SK-N-SH (cell line): ENCODE results near the gene SKP2. TPM values are rescaled to one million over a fixed set of nuclear protein-coding genes. Genes with fewer than 3 reads are reported as not detected.

Experiments used
- CTCF ChIA-PET: fragments of 300-600, 350-600 bp; formaldehyde crosslinking; extraction: SDS; loops from one replicate; lab custom pipeline; 2021; lab: Yijun Ruan, JAX
- POLR2A ChIA-PET: fragments of 350-600 bp; sonication (Branson Sonifier 250); formaldehyde crosslinking; extraction: SDS; loops from one replicate; lab custom pipeline; 2020; ENCODE audit warnings: antibody characterized with exemption, inconsistent platforms; lab: Yijun Ruan, JAX
- DNase-seq: peaks from one replicate; pipeline ENCODE4 v3.0.0; 2012
- H2AFZ ChIP-seq: fragments of 200-600 bp; sonication (generic); 2 replicates; pipeline ENCODE4 v1.8.1; 2016; ENCODE audit warnings: antibody characterized with exemption, mild to moderate bottlenecking, low read depth
- H3F3A ChIP-seq: fragments of 200-600 bp; sonication (generic); replicated peaks from 2 replicates; pipeline ENCODE3; 2016; ENCODE audit warnings: antibody characterized with exemption, mild to moderate bottlenecking; ENCODE audit not compliant: insufficient read depth
- H3K27ac ChIP-seq, 2 experiments: fragments of 200-500 bp in 1 of 2; fragments of 200-600 bp in 1 of 2; sonication (Bioruptor generic) in 1 of 2; sonication (generic), shearing (Covaris generic) in 1 of 2; 2 replicates each; pipeline versions ENCODE4 v1.5.1 to v1.6.1; 2014 to 2016; ENCODE audit warnings: low read depth in 2 of 2, inconsistent platforms in 1 of 2, low read length in 1 of 2, mild to moderate bottlenecking in 1 of 2, mixed read lengths in 1 of 2
- H3K27me3 ChIP-seq: fragments of 200-600 bp; sonication (generic), shearing (Covaris generic); 2 replicates; pipeline ENCODE4 v1.6.1; 2016; ENCODE audit warnings: mixed run types; ENCODE audit not compliant: insufficient read depth
- H3K36me3 ChIP-seq, 2 experiments: fragments of 200-500 bp in 1 of 2; fragments of 200-600 bp in 1 of 2; sonication (Bioruptor generic) in 1 of 2; sonication (generic) in 1 of 2; replicated peaks in 1 of 2; 2 replicates each; pipeline versions ENCODE3 to v1.5.1; 2014 to 2016; ENCODE audit warnings: low read length in 1 of 2, mild to moderate bottlenecking in 1 of 2; ENCODE audit not compliant: insufficient read depth in 2 of 2, control insufficient read depth in 1 of 2
- H3K4me1 ChIP-seq, 2 experiments: fragments of 200-500 bp in 1 of 2; fragments of 200-600 bp in 1 of 2; sonication (Bioruptor generic) in 1 of 2; sonication (generic), shearing (Covaris generic) in 1 of 2; 2 replicates each; pipeline versions ENCODE4 v1.5.1 to v1.6.1; 2014 to 2016; ENCODE audit warnings: low read depth in 1 of 2, low read length in 1 of 2, mixed run types in 1 of 2; ENCODE audit not compliant: insufficient read depth in 2 of 2, control insufficient read depth in 1 of 2
- H3K4me2 ChIP-seq: fragments of 200-600 bp; sonication (generic), shearing (Covaris generic); 2 replicates; pipeline ENCODE4 v1.6.1; 2017; ENCODE audit warnings: mixed run types
- H3K4me3 ChIP-seq, 2 experiments: fragments of 200-500 bp in 1 of 2; fragments of 200-600 bp in 1 of 2; sonication (Bioruptor generic) in 1 of 2; sonication (generic), shearing (Covaris generic) in 1 of 2; 2 replicates each; pipeline versions ENCODE4 v1.5.1 to v1.8.1; 2014 to 2016; ENCODE audit warnings: low read depth in 2 of 2, inconsistent platforms in 1 of 2, low read length in 1 of 2, mild to moderate bottlenecking in 1 of 2, mixed read lengths in 1 of 2, moderate library complexity in 1 of 2
- H3K79me2 ChIP-seq: fragments of 200-600 bp; sonication (generic); 2 replicates; pipeline ENCODE4 v1.8.1; 2017; ENCODE audit warnings: mild to moderate bottlenecking; ENCODE audit not compliant: insufficient read depth
- H3K9ac ChIP-seq: fragments of 200-600 bp; sonication (generic); 2 replicates; pipeline ENCODE4 v1.6.1; 2017; ENCODE audit warnings: mixed run types
- H3K9me2 ChIP-seq: fragments of 200-600 bp; sonication (generic); 2 replicates; pipeline ENCODE4 v1.6.1; 2017; ENCODE audit warnings: mixed run types
- H3K9me3 ChIP-seq: fragments of 200-600 bp; sonication (generic); 2 replicates; pipeline ENCODE4 v1.6.1; 2017; ENCODE audit warnings: mixed run types, mild to moderate bottlenecking, moderate library complexity
- H4K20me1 ChIP-seq: fragments of 200-600 bp; sonication (generic); 2 replicates; pipeline ENCODE4 v1.6.1; 2017; ENCODE audit warnings: mild to moderate bottlenecking, mixed run types; ENCODE audit not compliant: insufficient read depth
- EP300 ChIP-seq, 2 experiments: IDR thresholded peaks; 2 replicates each; pipeline versions ENCODE4 v1.4.0 to v1.6.1; 2012; ENCODE audit warnings: borderline replicate concordance in 1 of 2, low read depth in 1 of 2, low read length in 1 of 2
- FOSL2 ChIP-seq: IDR thresholded peaks from 2 replicates; pipeline ENCODE4 v1.4.0; 2012; ENCODE audit warnings: low read depth, mild to moderate bottlenecking, moderate library complexity, borderline replicate concordance
- FOXM1 ChIP-seq: IDR thresholded peaks from 2 replicates; pipeline ENCODE4 v1.4.0; 2012; ENCODE audit warnings: low read depth, mild to moderate bottlenecking
- GABPA ChIP-seq: IDR thresholded peaks from 2 replicates; pipeline ENCODE4 v1.4.0; 2012; ENCODE audit warnings: low read depth, mild to moderate bottlenecking
- JUND ChIP-seq: IDR thresholded peaks from 2 replicates; pipeline ENCODE4 v1.4.0; 2012
- MEF2A ChIP-seq: IDR thresholded peaks from 2 replicates; pipeline ENCODE4 v1.4.0; 2012; ENCODE audit warnings: low read depth, borderline replicate concordance
- NFIC ChIP-seq: IDR thresholded peaks from 2 replicates; pipeline ENCODE4 v1.4.0; 2012; ENCODE audit warnings: borderline replicate concordance
- POLR2AphosphoS5 ChIP-seq: IDR thresholded peaks from 2 replicates; pipeline ENCODE4 v1.6.1; 2012; ENCODE audit warnings: low read depth, low read length
- RFX5 ChIP-seq: IDR thresholded peaks from 2 replicates; pipeline ENCODE4 v1.6.1; 2012; ENCODE audit warnings: mild to moderate bottlenecking, improper control_type of control experiment, low read length
- SIN3A ChIP-seq: IDR thresholded peaks from 2 replicates; pipeline ENCODE4 v1.6.1; 2012; ENCODE audit warnings: low read depth, mild to moderate bottlenecking, low read length, moderate library complexity, borderline replicate concordance
- SMC3 ChIP-seq: IDR thresholded peaks from 2 replicates; pipeline ENCODE4 v1.6.1; 2012; ENCODE audit warnings: low read depth, low read length, improper control_type of control experiment
- TAF1 ChIP-seq: IDR thresholded peaks from 2 replicates; pipeline ENCODE4 v1.6.1; 2012; ENCODE audit warnings: low read depth, mild to moderate bottlenecking, low read length, moderate library complexity, borderline replicate concordance
- TEAD4 ChIP-seq: IDR thresholded peaks from 2 replicates; pipeline ENCODE4 v1.4.0; 2012; ENCODE audit warnings: mild to moderate bottlenecking, borderline replicate concordance; ENCODE audit not compliant: insufficient read depth
- YY1 ChIP-seq: IDR thresholded peaks from 2 replicates; pipeline ENCODE4 v1.4.0; 2012; ENCODE audit warnings: low read depth, mild to moderate bottlenecking
- WGBS: methylation state at CpG from one replicate; pipeline ENCODE4 v1.1.6; 2017; ENCODE audit warnings: low lambda C conversion rate; 5-methylcytosine and 5-hydroxymethylcytosine counted together
- polyA plus RNA-seq, 3 experiments: library from polyadenylated mRNA; depleted of rRNA; stranded (reverse); fragments of >200 nt; gene quantifications; 2 replicates each; pipeline ENCODE4 v1.2.3, GENCODE V29; 2012
- TF ChIP-seq, protein P1 (sequence below): IDR thresholded peaks from 2 replicates; pipeline ENCODE4; 2012
- TF ChIP-seq, protein P2 (sequence below): fragments of 200-600 bp; sonication (generic); IDR thresholded peaks from 2 replicates; pipeline ENCODE4 v1.6.1; 2017; ENCODE audit warnings: antibody characterized with exemption, mild to moderate bottlenecking, moderate library complexity
- TF ChIP-seq, protein P3 (sequence below): IDR thresholded peaks from 2 replicates; pipeline ENCODE4 v1.4.0; 2012; ENCODE audit warnings: low read depth, borderline replicate concordance
- TF ChIP-seq, protein P4 (sequence below): fragments of 150-350 bp; IDR thresholded peaks from 2 replicates; pipeline ENCODE4 v1.6.1; 2017; ENCODE audit warnings: antibody characterized with exemption, low read length, low read depth, borderline replicate concordance
- TF ChIP-seq, protein P5 (sequence below): fragments of 150-350 bp; IDR thresholded peaks from 2 replicates; pipeline ENCODE4 v1.6.1; 2016; ENCODE audit warnings: mild to moderate bottlenecking, low read depth, low read length

The SKP2 gene
- polyA plus RNA-seq, 1 of the 3 experiments (the other 2 are of a cell fraction) = 12.4 TPM

DNA sequence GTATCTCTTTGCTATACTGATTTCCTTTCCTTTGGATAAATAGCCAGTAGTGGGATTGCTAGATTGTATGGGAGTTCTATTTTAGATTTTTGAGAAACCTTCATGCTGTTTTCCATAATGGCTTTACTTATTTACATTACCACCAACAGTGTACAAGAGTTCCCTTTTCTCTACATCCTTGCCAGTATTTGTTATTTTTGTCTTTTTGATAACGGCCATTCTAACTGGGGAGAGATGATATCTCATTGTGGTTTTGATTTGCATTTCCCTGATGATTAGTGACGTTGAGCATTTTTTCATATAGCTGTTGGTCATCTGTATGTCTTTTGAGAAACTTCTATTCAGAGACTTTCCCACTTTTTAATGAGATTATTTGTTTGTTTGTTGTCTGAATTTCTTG, 64.0 kb downstream of the SKP2 start:
- H2AFZ ChIP-seq = no peak overlapping the region
- H3K9me3 ChIP-seq = no peaks in the 10 kb centered on the region
- H3K4me3 ChIP-seq = no peak overlapping the region
- ChIA-PET POLR2A (no interaction called here), CTCF (interaction anchor here (1.7 to 2.1 kb wide), 2 partner anchors 10 to 25 kb away, joined by 6 to 7 read pairs; partner anchors contain the start of gene NADK2)
- no peak for DNase-seq
- H3K9me2 ChIP-seq = no peaks in the 10 kb centered on the region
- peaks cover 53 to 65% of the 10 kb centered on the region in 2 experiments for H3K36me3 ChIP-seq
- H3K27me3 ChIP-seq = no peaks in the 10 kb centered on the region
- WGBS = 83% methylated on average over 2 of the region's 2 CpGs
- TF ChIP-seq FOXM1 (no peak), FOSL2 (no peak), SMC3 (no peak), TAF1 (no peak), RFX5 (no peak), YY1 (no peak), EP300 (IDR thresholded peaks at IDR 0.05; ENCODE audit: borderline replicate concordance in 1 of 2, low read depth in 1 of 2, low read length in 1 of 2) (no peak), MEF2A (no peak), NFIC (no peak), JUND (no peak), TEAD4 (no peak), POLR2AphosphoS5 (no peak), SIN3A (no peak), GABPA (no peak)
- TF ChIP-seq, protein P1, sequence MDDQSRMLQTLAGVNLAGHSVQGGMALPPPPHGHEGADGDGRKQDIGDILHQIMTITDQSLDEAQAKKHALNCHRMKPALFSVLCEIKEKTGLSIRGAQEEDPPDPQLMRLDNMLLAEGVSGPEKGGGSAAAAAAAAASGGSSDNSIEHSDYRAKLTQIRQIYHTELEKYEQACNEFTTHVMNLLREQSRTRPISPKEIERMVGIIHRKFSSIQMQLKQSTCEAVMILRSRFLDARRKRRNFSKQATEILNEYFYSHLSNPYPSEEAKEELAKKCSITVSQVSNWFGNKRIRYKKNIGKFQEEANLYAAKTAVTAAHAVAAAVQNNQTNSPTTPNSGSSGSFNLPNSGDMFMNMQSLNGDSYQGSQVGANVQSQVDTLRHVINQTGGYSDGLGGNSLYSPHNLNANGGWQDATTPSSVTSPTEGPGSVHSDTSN = no peak
- TF ChIP-seq, protein P2, sequence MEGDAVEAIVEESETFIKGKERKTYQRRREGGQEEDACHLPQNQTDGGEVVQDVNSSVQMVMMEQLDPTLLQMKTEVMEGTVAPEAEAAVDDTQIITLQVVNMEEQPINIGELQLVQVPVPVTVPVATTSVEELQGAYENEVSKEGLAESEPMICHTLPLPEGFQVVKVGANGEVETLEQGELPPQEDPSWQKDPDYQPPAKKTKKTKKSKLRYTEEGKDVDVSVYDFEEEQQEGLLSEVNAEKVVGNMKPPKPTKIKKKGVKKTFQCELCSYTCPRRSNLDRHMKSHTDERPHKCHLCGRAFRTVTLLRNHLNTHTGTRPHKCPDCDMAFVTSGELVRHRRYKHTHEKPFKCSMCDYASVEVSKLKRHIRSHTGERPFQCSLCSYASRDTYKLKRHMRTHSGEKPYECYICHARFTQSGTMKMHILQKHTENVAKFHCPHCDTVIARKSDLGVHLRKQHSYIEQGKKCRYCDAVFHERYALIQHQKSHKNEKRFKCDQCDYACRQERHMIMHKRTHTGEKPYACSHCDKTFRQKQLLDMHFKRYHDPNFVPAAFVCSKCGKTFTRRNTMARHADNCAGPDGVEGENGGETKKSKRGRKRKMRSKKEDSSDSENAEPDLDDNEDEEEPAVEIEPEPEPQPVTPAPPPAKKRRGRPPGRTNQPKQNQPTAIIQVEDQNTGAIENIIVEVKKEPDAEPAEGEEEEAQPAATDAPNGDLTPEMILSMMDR = no peak
- TF ChIP-seq, protein P3, sequence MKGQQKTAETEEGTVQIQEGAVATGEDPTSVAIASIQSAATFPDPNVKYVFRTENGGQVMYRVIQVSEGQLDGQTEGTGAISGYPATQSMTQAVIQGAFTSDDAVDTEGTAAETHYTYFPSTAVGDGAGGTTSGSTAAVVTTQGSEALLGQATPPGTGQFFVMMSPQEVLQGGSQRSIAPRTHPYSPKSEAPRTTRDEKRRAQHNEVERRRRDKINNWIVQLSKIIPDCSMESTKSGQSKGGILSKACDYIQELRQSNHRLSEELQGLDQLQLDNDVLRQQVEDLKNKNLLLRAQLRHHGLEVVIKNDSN = no peak
- TF ChIP-seq, protein P4, sequence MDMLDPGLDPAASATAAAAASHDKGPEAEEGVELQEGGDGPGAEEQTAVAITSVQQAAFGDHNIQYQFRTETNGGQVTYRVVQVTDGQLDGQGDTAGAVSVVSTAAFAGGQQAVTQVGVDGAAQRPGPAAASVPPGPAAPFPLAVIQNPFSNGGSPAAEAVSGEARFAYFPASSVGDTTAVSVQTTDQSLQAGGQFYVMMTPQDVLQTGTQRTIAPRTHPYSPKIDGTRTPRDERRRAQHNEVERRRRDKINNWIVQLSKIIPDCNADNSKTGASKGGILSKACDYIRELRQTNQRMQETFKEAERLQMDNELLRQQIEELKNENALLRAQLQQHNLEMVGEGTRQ = no peak
- TF ChIP-seq, protein P5, sequence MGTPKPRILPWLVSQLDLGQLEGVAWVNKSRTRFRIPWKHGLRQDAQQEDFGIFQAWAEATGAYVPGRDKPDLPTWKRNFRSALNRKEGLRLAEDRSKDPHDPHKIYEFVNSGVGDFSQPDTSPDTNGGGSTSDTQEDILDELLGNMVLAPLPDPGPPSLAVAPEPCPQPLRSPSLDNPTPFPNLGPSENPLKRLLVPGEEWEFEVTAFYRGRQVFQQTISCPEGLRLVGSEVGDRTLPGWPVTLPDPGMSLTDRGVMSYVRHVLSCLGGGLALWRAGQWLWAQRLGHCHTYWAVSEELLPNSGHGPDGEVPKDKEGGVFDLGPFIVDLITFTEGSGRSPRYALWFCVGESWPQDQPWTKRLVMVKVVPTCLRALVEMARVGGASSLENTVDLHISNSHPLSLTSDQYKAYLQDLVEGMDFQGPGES = no peak
- H4K20me1 ChIP-seq = no peaks in the 10 kb centered on the region
- H3K27ac ChIP-seq = no peak overlapping the region
- peaks cover 0 to 4% of the 10 kb centered on the region in 2 experiments; a peak in 1 of 4 replicates for H3K4me1 ChIP-seq
- H3K4me2 ChIP-seq = no peak overlapping the region
- H3F3A ChIP-seq = peaks cover 12% of the 10 kb centered on the region
- H3K9ac ChIP-seq = no peak overlapping the region
- H3K79me2 ChIP-seq = no peaks in the 10 kb centered on the region
